HEK293 (cell line): Measurements from ENCODE around the gene INSYN1.

ENCODE experiments used
- GLIS2 ChIP-seq: fragments of 450-650 bp; formaldehyde crosslinking; IDR thresholded peaks from 2 replicates; pipeline ENCODE4 v1.5.1; 2016; ENCODE audit warnings: missing biosample characterization, missing genetic modification characterization
- KLF16 ChIP-seq: fragments of 450-650 bp; formaldehyde crosslinking; IDR thresholded peaks from 2 replicates; pipeline ENCODE4 v1.5.1; 2017; ENCODE audit warnings: missing biosample characterization, missing genetic modification characterization
- PRDM1 ChIP-seq: fragments of 450-650 bp; formaldehyde crosslinking; IDR thresholded peaks from 2 replicates; pipeline ENCODE4; 2016; ENCODE audit warnings: missing biosample characterization, missing genetic modification characterization
- PRDM2 ChIP-seq: fragments of 450-650 bp; formaldehyde crosslinking; IDR thresholded peaks from 2 replicates; pipeline ENCODE4 v1.5.1; 2016; ENCODE audit warnings: missing biosample characterization, missing genetic modification characterization, borderline replicate concordance
- REPIN1 ChIP-seq: fragments of 450-650 bp; formaldehyde crosslinking; IDR thresholded peaks from 2 replicates; pipeline ENCODE4 v1.5.1; 2017; ENCODE audit warnings: missing biosample characterization, missing genetic modification characterization, low read depth
- SCRT2 ChIP-seq: fragments of 450-650 bp; formaldehyde crosslinking; IDR thresholded peaks from 2 replicates; pipeline ENCODE4 v1.5.1; 2016; ENCODE audit warnings: missing biosample characterization, missing genetic modification characterization
- ZFP37 ChIP-seq: fragments of 450-650 bp; formaldehyde crosslinking; IDR thresholded peaks from 2 replicates; pipeline ENCODE4 v1.5.1; 2016; ENCODE audit warnings: missing biosample characterization, missing genetic modification characterization
- ZFP41 ChIP-seq: fragments of 450-650 bp; formaldehyde crosslinking; IDR thresholded peaks from 2 replicates; pipeline ENCODE4 v1.5.1; 2016; ENCODE audit warnings: missing biosample characterization, missing genetic modification characterization, borderline replicate concordance
- ZNF114 ChIP-seq: fragments of 450-650 bp; formaldehyde crosslinking; IDR thresholded peaks from 2 replicates; pipeline ENCODE4 v1.5.0; 2017; ENCODE audit warnings: missing biosample characterization, missing genetic modification characterization
- ZNF175 ChIP-seq: fragments of 450-650 bp; formaldehyde crosslinking; IDR thresholded peaks from 2 replicates; pipeline ENCODE4 v1.5.1; 2016; ENCODE audit warnings: missing biosample characterization, missing genetic modification characterization
- ZNF19 ChIP-seq: fragments of 450-650 bp; formaldehyde crosslinking; IDR thresholded peaks from 2 replicates; pipeline ENCODE4; 2016; ENCODE audit warnings: missing biosample characterization, missing genetic modification characterization, low read depth
- ZNF266 ChIP-seq: fragments of 450-650 bp; formaldehyde crosslinking; IDR thresholded peaks from 2 replicates; pipeline ENCODE4 v1.5.1; 2016; ENCODE audit warnings: missing biosample characterization, missing genetic modification characterization, low read depth
- ZNF391 ChIP-seq: fragments of 450-650 bp; formaldehyde crosslinking; IDR thresholded peaks from 2 replicates; pipeline ENCODE4 v1.5.1; 2016; ENCODE audit warnings: low read depth, missing biosample characterization, missing genetic modification characterization, borderline replicate concordance
- ZNF521 ChIP-seq: fragments of 450-650 bp; formaldehyde crosslinking; IDR thresholded peaks from 2 replicates; pipeline ENCODE4 v1.5.1; 2017; ENCODE audit warnings: missing biosample characterization, mild to moderate bottlenecking, missing genetic modification characterization
- ZNF571 ChIP-seq: fragments of 450-650 bp; formaldehyde crosslinking; IDR thresholded peaks from 2 replicates; pipeline ENCODE4 v1.5.0; 2017; ENCODE audit warnings: missing biosample characterization, missing genetic modification characterization
- ZNF610 ChIP-seq: fragments of 450-650 bp; formaldehyde crosslinking; IDR thresholded peaks from 2 replicates; pipeline ENCODE4 v1.5.1; 2016; ENCODE audit warnings: missing biosample characterization, missing genetic modification characterization, borderline replicate concordance
- ZNF626 ChIP-seq: fragments of 450-650 bp; sonication (Bioruptor Pico); formaldehyde crosslinking; IDR thresholded peaks from 2 replicates; pipeline ENCODE4 v1.5.1; 2018; ENCODE audit warnings: missing biosample characterization, missing genetic modification characterization, inconsistent platforms
- TF ChIP-seq, protein P1 (sequence below): fragments of 450-650 bp; formaldehyde crosslinking; IDR thresholded peaks from 2 replicates; pipeline ENCODE4 v1.5.1; 2016; ENCODE audit warnings: missing biosample characterization, missing genetic modification characterization
- TF ChIP-seq, protein P2 (sequence below): fragments of 450-650 bp; formaldehyde crosslinking; IDR thresholded peaks from 2 replicates; pipeline ENCODE4 v1.5.1; 2016; ENCODE audit warnings: missing biosample characterization, missing genetic modification characterization
- TF ChIP-seq, protein P3 (sequence below): fragments of 450-650 bp; formaldehyde crosslinking; IDR thresholded peaks from 2 replicates; pipeline ENCODE4 v1.5.1; 2016; ENCODE audit warnings: missing biosample characterization, missing genetic modification characterization
- TF ChIP-seq, protein P4 (sequence below): fragments of 450-650 bp; formaldehyde crosslinking; IDR thresholded peaks from 2 replicates; pipeline ENCODE4 v1.5.0; 2017; ENCODE audit warnings: missing biosample characterization, missing genetic modification characterization, borderline replicate concordance

Gene INSYN1

GRCh38 chr15:73699249-73700040 is 53.7 kb downstream of the INSYN1 start (continued):
- TF ChIP-seq, protein P1, sequence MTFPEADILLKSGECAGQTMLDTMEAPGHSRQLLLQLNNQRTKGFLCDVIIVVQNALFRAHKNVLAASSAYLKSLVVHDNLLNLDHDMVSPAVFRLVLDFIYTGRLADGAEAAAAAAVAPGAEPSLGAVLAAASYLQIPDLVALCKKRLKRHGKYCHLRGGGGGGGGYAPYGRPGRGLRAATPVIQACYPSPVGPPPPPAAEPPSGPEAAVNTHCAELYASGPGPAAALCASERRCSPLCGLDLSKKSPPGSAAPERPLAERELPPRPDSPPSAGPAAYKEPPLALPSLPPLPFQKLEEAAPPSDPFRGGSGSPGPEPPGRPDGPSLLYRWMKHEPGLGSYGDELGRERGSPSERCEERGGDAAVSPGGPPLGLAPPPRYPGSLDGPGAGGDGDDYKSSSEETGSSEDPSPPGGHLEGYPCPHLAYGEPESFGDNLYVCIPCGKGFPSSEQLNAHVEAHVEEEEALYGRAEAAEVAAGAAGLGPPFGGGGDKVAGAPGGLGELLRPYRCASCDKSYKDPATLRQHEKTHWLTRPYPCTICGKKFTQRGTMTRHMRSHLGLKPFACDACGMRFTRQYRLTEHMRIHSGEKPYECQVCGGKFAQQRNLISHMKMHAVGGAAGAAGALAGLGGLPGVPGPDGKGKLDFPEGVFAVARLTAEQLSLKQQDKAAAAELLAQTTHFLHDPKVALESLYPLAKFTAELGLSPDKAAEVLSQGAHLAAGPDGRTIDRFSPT (tag by site-specific recombination): no peak
- TF ChIP-seq ZNF610 (tag by site-specific recombination) (no peak), KLF16 (no peak), ZNF571 (tag by site-specific recombination) (no peak), PRDM1 (no peak), PRDM2 (tag by site-specific recombination) (no peak), ZNF114 (tag by site-specific recombination) (no peak), ZFP41 (tag by site-specific recombination) (0 out of 2 replicates have a peak, but pooled peaks have one; percentile 19), ZNF521 (tag by site-specific recombination) (no peak), ZNF391 (tag by site-specific recombination) (no peak), GLIS2 (tag by site-specific recombination) (peak; percentile 42), SCRT2 (tag by site-specific recombination) (peak; percentile 23; the same call in 1 of the 2 replicates), ZNF175 (tag by site-specific recombination) (no peak), ZNF266 (tag by site-specific recombination) (no peak), ZNF19 (tag by site-specific recombination) (no peak), ZFP37 (no peak), REPIN1 (tag by site-specific recombination) (no peak), ZNF626 (no peak)
- TF ChIP-seq, protein P2, sequence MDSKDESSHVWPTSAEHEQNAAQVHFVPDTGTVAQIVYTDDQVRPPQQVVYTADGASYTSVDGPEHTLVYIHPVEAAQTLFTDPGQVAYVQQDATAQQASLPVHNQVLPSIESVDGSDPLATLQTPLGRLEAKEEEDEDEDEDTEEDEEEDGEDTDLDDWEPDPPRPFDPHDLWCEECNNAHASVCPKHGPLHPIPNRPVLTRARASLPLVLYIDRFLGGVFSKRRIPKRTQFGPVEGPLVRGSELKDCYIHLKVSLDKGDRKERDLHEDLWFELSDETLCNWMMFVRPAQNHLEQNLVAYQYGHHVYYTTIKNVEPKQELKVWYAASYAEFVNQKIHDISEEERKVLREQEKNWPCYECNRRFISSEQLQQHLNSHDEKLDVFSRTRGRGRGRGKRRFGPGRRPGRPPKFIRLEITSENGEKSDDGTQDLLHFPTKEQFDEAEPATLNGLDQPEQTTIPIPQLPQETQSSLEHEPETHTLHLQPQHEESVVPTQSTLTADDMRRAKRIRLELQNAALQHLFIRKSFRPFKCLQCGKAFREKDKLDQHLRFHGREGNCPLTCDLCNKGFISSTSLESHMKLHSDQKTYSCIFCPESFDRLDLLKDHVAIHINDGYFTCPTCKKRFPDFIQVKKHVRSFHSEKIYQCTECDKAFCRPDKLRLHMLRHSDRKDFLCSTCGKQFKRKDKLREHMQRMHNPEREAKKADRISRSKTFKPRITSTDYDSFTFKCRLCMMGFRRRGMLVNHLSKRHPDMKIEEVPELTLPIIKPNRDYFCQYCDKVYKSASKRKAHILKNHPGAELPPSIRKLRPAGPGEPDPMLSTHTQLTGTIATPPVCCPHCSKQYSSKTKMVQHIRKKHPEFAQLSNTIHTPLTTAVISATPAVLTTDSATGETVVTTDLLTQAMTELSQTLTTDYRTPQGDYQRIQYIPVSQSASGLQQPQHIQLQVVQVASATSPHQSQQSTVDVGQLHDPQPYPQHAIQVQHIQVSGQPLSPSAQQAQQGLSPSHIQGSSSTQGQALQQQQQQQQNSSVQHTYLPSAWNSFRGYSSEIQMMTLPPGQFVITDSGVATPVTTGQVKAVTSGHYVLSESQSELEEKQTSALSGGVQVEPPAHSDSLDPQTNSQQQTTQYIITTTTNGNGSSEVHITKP (tag by site-specific recombination): peak; percentile 22; the same call in 1 of the 2 replicates
- TF ChIP-seq, protein P3, sequence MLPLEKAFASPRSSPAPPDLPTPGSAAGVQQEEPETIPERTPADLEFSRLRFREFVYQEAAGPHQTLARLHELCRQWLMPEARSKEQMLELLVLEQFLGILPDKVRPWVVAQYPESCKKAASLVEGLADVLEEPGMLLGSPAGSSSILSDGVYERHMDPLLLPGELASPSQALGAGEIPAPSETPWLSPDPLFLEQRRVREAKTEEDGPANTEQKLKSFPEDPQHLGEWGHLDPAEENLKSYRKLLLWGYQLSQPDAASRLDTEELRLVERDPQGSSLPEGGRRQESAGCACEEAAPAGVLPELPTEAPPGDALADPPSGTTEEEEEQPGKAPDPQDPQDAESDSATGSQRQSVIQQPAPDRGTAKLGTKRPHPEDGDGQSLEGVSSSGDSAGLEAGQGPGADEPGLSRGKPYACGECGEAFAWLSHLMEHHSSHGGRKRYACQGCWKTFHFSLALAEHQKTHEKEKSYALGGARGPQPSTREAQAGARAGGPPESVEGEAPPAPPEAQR: no peak
- TF ChIP-seq, protein P4, sequence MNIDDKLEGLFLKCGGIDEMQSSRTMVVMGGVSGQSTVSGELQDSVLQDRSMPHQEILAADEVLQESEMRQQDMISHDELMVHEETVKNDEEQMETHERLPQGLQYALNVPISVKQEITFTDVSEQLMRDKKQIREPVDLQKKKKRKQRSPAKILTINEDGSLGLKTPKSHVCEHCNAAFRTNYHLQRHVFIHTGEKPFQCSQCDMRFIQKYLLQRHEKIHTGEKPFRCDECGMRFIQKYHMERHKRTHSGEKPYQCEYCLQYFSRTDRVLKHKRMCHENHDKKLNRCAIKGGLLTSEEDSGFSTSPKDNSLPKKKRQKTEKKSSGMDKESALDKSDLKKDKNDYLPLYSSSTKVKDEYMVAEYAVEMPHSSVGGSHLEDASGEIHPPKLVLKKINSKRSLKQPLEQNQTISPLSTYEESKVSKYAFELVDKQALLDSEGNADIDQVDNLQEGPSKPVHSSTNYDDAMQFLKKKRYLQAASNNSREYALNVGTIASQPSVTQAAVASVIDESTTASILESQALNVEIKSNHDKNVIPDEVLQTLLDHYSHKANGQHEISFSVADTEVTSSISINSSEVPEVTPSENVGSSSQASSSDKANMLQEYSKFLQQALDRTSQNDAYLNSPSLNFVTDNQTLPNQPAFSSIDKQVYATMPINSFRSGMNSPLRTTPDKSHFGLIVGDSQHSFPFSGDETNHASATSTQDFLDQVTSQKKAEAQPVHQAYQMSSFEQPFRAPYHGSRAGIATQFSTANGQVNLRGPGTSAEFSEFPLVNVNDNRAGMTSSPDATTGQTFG (tag by site-specific recombination): no peak
